Sciatic nerve (tissue), 1 donor: ENCODE data around the gene SPATA2L. TPM values are rescaled to one million over a fixed set of nuclear protein-coding genes. Genes with fewer than 3 reads are reported as not detected.

Experiments
- total RNA-seq: library from RNA; stranded (reverse); fragmentation: NEBNext Ultra II Directional; extraction: Animal tissue kit (Norgen Biotek cat#: 25700); gene quantifications from one replicate; pipeline ENCODE4 v1.2.1, GENCODE V29; 2021
- donor health status: DM: no; HTN: no; CAD: no.

Gene SPATA2L
- total RNA-seq, 1 donor from 2014 or later = 10.6 TPM

Other genes with a start within 250 kb of the SPATA2L start
- 140 TPM for gene ANKRD11, start 211.1 kb downstream of the SPATA2L start, total RNA-seq
- gene SPG7, start 193.3 kb downstream of the SPATA2L start, total RNA-seq = 104 TPM
- gene RPL13, start 141.0 kb downstream of the SPATA2L start, total RNA-seq = 1,500 TPM
- gene CPNE7, start 125.9 kb downstream of the SPATA2L start, total RNA-seq = not detected
- not detected for gene DPEP1, start 88.1 kb downstream of the SPATA2L start, total RNA-seq
- 55.8 TPM for gene CHMP1A, start 44.0 kb downstream of the SPATA2L start, total RNA-seq
- gene SPATA33, start 43.9 kb downstream of the SPATA2L start, total RNA-seq = 6.5 TPM
- 58.8 TPM for gene CDK10, start 15.0 kb downstream of the SPATA2L start, total RNA-seq
- 14.2 TPM for gene VPS9D1, start 19.2 kb upstream of the SPATA2L start, total RNA-seq
- 39.8 TPM for gene ZNF276, start 19.8 kb upstream of the SPATA2L start, total RNA-seq
- gene FANCA, start 114.9 kb upstream of the SPATA2L start, total RNA-seq = 5.3 TPM
- 3.2 TPM for gene SPIRE2, start 126.8 kb upstream of the SPATA2L start, total RNA-seq
- gene TCF25, start 171.9 kb upstream of the SPATA2L start, total RNA-seq = 206 TPM
- gene MC1R, start 217.2 kb upstream of the SPATA2L start, total RNA-seq = 5.8 TPM
- gene TUBB3, start 221.6 kb upstream of the SPATA2L start, total RNA-seq = 2.0 TPM
- 60.2 TPM for gene DEF8, start 247.1 kb upstream of the SPATA2L start, total RNA-seq